GM13976 (cell line): ENCODE measurements around the gene GATA2.

Experiments
- DNase-seq: peaks from one replicate; pipeline ENCODE4 v3.0.0; 2012; ENCODE audit warnings: low spot score
- in situ Hi-C: fragments of 300-500 bp; cut with MboI; formaldehyde crosslinking; loops from one replicate; pipeline ENCODE4 v1.12.0; 2022; ENCODE audit warnings: low sequenced_read_pairs, mixed read lengths, inconsistent platforms; ENCODE audit not compliant: unreplicated experiment
- TF ChIP-seq, protein P1 (sequence below): IDR thresholded peaks from 2 replicates; pipeline ENCODE4 v1.5.1; 2012; ENCODE audit warnings: borderline replicate concordance, mild to moderate bottlenecking; ENCODE audit not compliant: insufficient read depth; ENCODE audit errors: extremely low read depth, missing control alignments, control extremely low read depth

Gene GATA2

DNA sequence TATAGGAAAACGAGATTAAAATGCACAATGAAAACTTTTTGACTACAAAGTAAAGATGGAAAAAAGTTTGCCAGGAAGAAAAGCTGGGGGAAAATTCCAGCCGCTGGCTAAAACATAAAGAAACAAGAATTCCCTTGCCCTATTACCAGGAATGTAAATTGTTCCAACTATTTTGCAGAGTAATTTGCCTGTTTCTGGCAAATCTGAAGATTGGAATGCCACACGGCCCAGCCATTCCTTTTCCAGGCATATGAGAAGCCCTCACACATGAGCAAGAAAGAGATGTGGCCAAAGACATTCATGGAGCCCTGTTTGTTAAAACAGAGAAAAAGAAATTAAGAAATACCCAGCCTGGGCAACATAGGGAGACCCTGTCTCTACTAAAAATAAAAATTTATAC, 8.4 kb upstream of the GATA2 start:
- TF ChIP-seq, protein P1, sequence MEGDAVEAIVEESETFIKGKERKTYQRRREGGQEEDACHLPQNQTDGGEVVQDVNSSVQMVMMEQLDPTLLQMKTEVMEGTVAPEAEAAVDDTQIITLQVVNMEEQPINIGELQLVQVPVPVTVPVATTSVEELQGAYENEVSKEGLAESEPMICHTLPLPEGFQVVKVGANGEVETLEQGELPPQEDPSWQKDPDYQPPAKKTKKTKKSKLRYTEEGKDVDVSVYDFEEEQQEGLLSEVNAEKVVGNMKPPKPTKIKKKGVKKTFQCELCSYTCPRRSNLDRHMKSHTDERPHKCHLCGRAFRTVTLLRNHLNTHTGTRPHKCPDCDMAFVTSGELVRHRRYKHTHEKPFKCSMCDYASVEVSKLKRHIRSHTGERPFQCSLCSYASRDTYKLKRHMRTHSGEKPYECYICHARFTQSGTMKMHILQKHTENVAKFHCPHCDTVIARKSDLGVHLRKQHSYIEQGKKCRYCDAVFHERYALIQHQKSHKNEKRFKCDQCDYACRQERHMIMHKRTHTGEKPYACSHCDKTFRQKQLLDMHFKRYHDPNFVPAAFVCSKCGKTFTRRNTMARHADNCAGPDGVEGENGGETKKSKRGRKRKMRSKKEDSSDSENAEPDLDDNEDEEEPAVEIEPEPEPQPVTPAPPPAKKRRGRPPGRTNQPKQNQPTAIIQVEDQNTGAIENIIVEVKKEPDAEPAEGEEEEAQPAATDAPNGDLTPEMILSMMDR, result no peak
- in situ Hi-C loops, result no loop called here
- no peak for DNase-seq

DNA sequence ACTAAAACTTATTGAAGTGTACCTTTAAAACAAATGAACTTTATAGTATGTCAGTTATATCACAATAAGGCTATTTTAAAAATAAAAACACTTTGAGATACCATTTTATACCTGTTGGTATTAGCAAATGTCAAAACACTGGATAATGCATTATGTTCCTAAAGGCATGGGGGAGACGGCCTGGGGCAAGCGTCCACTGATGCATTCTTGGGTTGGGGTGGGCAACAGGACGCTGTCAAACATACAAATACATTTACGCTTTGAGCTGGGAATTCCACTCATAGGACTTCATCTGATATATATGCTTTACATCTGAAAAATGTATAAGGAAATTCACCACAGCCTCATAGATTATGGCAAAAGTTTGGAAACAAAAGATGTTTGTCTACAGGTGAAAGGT, 7.6 kb upstream of the GATA2 start:
- DNase-seq, result no peak
- TF ChIP-seq, protein P1, result no peak
- in situ Hi-C loops, result no loop called here

DNA sequence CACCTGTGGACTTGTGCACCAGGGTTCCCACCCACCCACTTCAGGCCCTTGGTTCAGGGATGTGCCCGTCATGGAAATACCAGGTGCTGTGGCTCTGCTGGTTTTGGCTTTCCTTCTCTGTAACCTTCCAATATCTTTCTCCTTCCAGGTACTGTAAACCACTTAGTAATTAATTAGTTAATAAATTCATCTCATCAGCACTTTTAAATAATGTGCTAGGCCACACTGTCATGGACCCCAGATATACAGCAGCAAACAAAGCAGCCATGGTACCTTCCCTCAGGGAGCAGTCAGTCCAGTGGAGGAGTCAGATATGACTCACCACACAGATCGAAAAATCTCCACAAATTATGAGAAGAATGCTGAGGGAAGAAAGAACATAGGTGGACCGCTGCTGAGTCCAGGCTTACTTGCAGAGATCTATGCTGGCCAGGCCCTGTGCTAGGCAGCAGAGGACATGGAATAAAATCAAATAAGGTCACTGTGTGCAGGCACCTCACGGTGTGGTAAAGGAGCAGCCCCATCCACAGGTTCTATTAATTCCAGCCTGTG, 6.8 kb upstream of the GATA2 start:
- DNase-seq, result no peak
- TF ChIP-seq, protein P1, result no peak
- in situ Hi-C loops, result loop anchor here (10.0 kb wide), 1 partner anchor 75 kb away; no protein-coding TSS in a partner anchor

DNA sequence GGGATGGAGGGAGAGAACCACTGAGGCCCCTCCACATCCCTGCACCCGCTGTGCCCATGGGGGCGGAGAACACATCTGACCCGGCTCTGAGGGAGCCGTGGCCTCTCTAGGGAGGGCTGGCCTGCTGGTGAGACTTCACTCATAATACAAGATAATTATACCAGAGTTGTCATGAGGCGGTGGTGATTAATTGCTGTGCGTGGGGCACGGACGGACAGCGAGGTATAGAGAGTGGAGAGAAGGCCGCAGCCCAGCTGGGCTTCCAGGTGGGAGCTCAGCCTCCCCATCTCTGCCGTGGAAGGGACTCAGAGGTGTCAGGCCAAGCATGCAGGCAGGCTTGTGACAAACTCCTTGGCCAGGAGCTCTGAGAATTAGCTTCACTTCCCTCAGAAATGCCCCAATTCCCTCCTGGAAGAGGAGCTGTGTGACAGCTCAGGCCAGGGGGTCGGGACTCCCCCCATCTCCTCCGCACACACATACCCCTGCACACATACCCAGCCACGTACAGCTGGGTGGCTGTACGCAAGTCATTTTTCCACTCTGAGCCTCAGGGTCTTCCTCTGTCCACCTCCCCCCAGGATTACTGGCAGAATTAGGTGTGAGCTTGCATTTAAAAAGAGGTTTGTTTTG, 6.0 kb upstream of the GATA2 start:
- in situ Hi-C loops, result loop anchor here (10.0 kb wide), 1 partner anchor 74 kb away; no protein-coding TSS in a partner anchor
- no peak for DNase-seq

DNA sequence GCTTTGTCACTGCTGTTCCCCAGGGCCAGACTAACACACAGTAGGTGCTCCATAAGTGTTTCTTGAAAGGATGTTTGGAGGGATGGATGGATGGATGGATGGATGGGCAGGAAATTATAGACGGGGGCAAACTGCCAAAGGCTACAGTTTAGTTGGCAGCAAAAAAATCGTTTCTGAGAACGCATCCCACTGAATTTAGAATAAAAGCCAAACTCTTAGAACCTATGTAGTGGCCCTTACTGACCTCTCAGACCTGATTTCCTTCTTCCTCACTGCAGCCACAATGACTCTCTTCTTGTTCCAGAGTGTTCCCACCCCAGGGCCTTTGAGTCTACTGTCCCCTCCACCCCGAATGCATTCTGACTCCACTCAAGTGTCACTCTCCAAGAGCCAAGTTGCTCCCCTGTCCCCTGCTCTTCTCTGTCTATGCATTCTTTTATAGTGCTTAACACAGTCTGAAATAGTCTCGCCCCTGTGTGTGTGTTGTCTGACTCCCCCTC, 5.2 kb upstream of the GATA2 start:
- TF ChIP-seq, protein P1, result no peak
- no peak for DNase-seq
- in situ Hi-C loops, result loop anchor here (10.0 kb wide), 1 partner anchor 73 kb away; no protein-coding TSS in a partner anchor

More for the DNA sequence above, 6.0 kb upstream of the GATA2 start:
- TF ChIP-seq, protein P1, result no peak

DNA sequence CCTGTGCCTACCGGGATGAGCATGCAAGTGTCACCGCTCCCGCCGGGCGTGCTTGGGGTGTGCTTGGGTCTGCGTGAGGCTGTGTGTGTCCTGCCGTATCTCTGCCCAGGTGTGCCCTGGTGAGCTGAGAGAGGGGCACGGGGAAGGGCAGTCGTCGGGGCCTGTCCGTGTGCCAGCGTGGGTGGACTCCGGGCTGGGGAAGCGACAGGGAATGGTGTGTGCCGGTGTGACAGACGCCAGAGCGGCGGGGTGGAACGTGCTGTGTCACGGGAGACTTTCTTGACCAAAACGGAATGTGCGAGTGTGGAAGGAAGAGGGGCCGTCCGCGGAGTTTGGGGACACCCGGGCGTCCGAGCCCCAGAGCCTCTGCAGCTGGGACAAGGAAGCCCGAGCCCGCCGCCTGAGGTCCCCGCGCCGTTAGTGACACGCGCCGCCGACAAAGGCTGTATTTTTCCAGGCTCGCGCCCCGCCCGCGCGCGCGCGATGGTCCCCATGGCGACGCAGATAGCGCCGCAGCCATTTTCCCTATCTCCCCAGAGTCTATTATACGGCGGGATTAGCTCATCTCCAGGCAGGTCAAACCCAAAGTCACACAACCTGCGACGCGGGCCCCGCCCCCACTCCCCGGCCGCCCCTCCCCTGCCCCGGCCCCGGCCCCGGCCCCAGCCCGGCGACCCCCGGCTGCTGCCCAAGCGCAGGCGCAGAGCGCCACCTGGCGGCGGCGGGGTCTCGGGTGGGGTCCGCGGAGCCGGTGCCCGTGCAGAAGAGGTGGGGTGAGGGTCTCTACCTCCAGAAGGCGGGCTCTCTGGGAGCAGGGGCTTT, 4.5 kb upstream of the GATA2 start:
- peak; percentile 84 for DNase-seq
- TF ChIP-seq, protein P1, result peak; percentile 66
- in situ Hi-C loops, result loop anchor here (10.0 kb wide), 1 partner anchor 73 kb away; no protein-coding TSS in a partner anchor
